ENCODE measurements around the gene TMA16.
"Not testable (repeated sequence)": the region's sequence is repeated elsewhere in the genome, so short reads cannot be mapped to it uniquely, and the experiment has no call there.

DNA sequence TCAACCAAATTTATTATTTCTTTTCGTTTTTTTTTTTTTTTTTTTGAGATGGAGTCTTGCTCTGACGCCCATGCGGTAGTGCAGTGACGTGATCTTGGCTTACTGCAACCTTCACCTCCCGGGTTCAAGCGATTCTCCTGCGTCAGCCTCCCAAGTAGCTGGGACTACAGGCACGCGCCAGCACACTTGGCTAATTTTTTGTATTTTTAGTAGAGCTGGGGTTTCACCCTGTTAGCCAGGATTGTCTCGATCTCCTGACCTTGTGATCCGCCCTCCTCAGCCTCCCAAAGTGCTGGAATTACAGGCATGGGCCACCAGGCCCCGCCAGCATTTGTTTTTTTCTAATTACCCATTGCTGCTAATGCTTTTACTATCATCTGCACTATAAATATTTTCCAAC lies 47.5 kb upstream of the TMA16 start:
- not testable (repeated sequence) for TF ChIP-seq CSDC2 (CRISPR knock-in tag; IDR thresholded peaks at IDR 0.05); ESRRG (CRISPR knock-in tag; IDR thresholded peaks at IDR 0.05); PATZ1 (CRISPR knock-in tag; IDR thresholded peaks at IDR 0.05; ENCODE audit: borderline replicate concordance); OSR1 (CRISPR knock-in tag; IDR thresholded peaks at IDR 0.05); ZNF565 (CRISPR knock-in tag; conservative IDR thresholded peaks at IDR 0.05; ENCODE audit: low read depth); TOX (CRISPR knock-in tag; IDR thresholded peaks at IDR 0.05; ENCODE audit: borderline replicate concordance); PPARA (CRISPR knock-in tag; IDR thresholded peaks at IDR 0.05; ENCODE audit: borderline replicate concordance); SNAI2 (CRISPR knock-in tag; IDR thresholded peaks at IDR 0.05); ARNTL (CRISPR knock-in tag; IDR thresholded peaks at IDR 0.05; ENCODE audit: borderline replicate concordance, low read depth); ISL1 (CRISPR knock-in tag; IDR thresholded peaks at IDR 0.05); ZFP3 (CRISPR knock-in tag; IDR thresholded peaks at IDR 0.05); ZNF8 (CRISPR knock-in tag; IDR thresholded peaks at IDR 0.05); POU6F1 (CRISPR knock-in tag; IDR thresholded peaks at IDR 0.05; ENCODE audit: borderline replicate concordance, low read depth)
- TF ChIP-seq, protein P1, sequence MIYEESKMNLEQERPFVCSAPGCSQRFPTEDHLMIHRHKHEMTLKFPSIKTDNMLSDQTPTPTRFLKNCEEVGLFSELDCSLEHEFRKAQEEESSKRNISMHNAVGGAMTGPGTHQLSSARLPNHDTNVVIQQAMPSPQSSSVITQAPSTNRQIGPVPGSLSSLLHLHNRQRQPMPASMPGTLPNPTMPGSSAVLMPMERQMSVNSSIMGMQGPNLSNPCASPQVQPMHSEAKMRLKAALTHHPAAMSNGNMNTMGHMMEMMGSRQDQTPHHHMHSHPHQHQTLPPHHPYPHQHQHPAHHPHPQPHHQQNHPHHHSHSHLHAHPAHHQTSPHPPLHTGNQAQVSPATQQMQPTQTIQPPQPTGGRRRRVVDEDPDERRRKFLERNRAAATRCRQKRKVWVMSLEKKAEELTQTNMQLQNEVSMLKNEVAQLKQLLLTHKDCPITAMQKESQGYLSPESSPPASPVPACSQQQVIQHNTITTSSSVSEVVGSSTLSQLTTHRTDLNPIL (CRISPR knock-in tag; IDR thresholded peaks at IDR 0.05; ENCODE audit: low read depth), result not testable (repeated sequence)

All from SK-N-SH treated with all-trans-retinoic acid at 6 μM for 48 hours (cell line).